Thymus (tissue), 11 donors: ENCODE data around the gene ZFAND3. TPM values are rescaled to one million over a fixed set of nuclear protein-coding genes. Genes with fewer than 3 reads are reported as not detected.

ENCODE experiments used
- DNase-seq, 9 donors: peaks; one replicate each; pipeline ENCODE4 v3.0.0-alpha.2; 2013; ENCODE audit warnings: low spot score in 9 of 9, low read depth in 6 of 9, missing footprints in 1 of 9
- H3K27ac ChIP-seq, 2 donors: one replicate each; pipeline ENCODE4 v1.5.1; 2013; ENCODE audit warnings: control low read depth in 1 of 2, low read depth in 1 of 2, low read length in 1 of 2, mild to moderate bottlenecking in 1 of 2, moderate library complexity in 1 of 2
- H3K27me3 ChIP-seq, 2 donors: one replicate each; pipeline ENCODE4 v1.5.1; 2013; ENCODE audit warnings: low read length in 1 of 2; ENCODE audit not compliant: control insufficient read depth in 2 of 2, insufficient read depth in 1 of 2
- H3K36me3 ChIP-seq, 2 donors: one replicate each; pipeline ENCODE4 v1.5.1; 2013; ENCODE audit warnings: low read length in 1 of 2, mild to moderate bottlenecking in 1 of 2, moderate library complexity in 1 of 2; ENCODE audit not compliant: control insufficient read depth in 2 of 2, insufficient read depth in 2 of 2
- H3K4me1 ChIP-seq, 2 donors: one replicate each; pipeline ENCODE4 v1.5.1; 2013; ENCODE audit warnings: low read length in 2 of 2; ENCODE audit not compliant: control insufficient read depth in 2 of 2, insufficient read depth in 2 of 2
- H3K4me3 ChIP-seq, 2 donors: one replicate each; pipeline ENCODE4 v1.5.1; 2013; ENCODE audit warnings: low read length in 2 of 2, control low read depth in 1 of 2, mild to moderate bottlenecking in 1 of 2
- H3K9me3 ChIP-seq, 2 donors: one replicate each; pipeline ENCODE4 v1.5.1; 2013; ENCODE audit warnings: low read length in 1 of 2, mild to moderate bottlenecking in 1 of 2; ENCODE audit not compliant: control insufficient read depth in 2 of 2, insufficient read depth in 1 of 2
- WGBS: extraction: QIAGEN DNeasy Blood & Tissue Kit; methylation state at CpG from one replicate; pipeline ENCODE4 v1.1.7; 2013; 5-methylcytosine and 5-hydroxymethylcytosine counted together
- polyA plus RNA-seq: library from polyadenylated mRNA; stranded (reverse); fragments of 200-250 nt; gene quantifications from one replicate; pipeline ENCODE4 v1.2.3, GENCODE V29; 2013
- total RNA-seq: library from RNA; stranded (reverse); fragments of 120-200 nt; gene quantifications from one replicate; pipeline ENCODE4 v1.2.4, GENCODE V29; 2013
- donor health status: healthy.

Gene ZFAND3
- total and polyA plus RNA-seq, 2 donors, result 8.5 to 25.7 TPM

DNA sequence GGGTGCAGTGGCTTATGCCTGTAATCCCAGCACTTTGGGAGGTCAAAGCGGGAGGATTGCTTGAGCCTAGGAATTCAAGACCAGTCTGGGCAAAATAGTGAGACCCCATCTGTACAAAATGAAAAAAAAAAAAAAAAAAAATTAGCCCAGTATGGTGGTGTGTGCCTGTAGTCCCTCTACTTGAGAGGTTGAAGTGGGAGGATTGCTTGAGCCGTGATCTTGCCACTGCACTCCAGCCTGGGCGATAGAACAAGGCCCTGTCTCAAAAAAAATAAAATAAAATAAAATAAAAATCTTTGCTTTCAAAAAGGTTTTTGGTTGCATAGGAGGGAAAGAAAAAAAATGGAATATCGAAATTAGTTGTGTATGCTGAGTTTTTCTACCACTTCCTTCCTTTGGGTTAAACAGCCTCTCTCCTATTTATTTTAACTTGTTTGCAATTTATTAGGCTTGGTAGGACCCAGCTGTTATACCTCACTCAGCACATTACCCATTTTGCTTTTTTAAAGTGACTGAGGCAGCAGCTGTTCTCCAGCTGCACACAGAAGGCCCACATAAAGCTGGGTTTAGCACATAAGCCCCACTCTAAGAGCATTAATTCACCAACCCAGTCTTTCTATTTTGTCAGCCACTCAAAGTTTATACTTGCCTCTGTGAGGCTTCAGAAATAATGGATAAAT is 152.3 kb downstream of the ZFAND3 start:
- DNase-seq, result peak in 1 of 9 donors; percentile 26
- Histone ChIP-seq H3K4me3 (no peak overlapping the region), H3K9me3 (peaks cover 0 to 9% of the 10 kb centered on the region in 2 donors), H3K27ac (peak overlapping the region in 1 of 2 donors; percentile 21), H3K4me1 (no peaks in the 10 kb centered on the region), H3K36me3 (no peaks in the 10 kb centered on the region), H3K27me3 (no peaks in the 10 kb centered on the region)
- WGBS, result 41% methylated on average over 4 of the region's 4 CpGs

DNA sequence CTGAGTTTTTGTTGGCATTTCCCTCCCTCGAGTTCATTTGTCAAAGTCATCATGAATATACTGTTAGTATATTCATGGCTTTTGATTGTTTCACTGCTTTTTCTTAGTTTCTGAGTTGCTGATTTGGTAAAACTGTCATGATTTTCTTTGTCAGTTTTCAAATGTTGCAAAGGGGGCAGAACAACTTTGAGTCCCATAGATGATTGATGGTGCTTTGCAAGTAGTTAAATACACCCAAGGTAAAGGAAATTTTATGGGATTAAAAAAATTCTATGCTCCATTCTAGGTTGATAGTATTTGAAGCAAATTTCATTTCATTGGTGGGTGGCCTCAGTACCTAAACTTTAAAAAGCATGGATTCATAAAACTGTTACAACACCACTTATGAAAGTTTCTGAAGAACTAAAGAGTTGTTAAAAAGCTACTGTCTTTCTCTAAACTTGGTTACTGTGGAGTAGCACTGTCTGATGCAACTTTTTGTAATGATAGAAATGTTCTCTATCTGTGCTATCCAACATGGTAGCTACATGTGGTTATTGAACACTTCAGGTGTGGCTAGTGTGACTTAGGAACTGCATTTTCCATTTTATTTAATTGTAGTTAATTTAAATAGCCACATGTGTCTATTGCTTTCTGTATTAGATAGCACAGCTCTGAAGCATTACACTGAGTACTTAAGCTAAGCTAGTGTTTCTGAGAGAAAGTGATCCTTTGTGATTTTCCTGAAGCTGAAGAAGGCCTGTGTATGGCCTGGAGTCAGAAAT is 153.6 kb downstream of the ZFAND3 start:
- 41% methylated on average over 1 of the region's 1 CpG for WGBS
- Histone ChIP-seq H3K4me1 (no peaks in the 10 kb centered on the region), H3K27ac (no peak overlapping the region), H3K27me3 (no peaks in the 10 kb centered on the region), H3K9me3 (peaks cover 0 to 9% of the 10 kb centered on the region in 2 donors), H3K4me3 (no peak overlapping the region), H3K36me3 (no peaks in the 10 kb centered on the region)
- DNase-seq, result no peak

DNA sequence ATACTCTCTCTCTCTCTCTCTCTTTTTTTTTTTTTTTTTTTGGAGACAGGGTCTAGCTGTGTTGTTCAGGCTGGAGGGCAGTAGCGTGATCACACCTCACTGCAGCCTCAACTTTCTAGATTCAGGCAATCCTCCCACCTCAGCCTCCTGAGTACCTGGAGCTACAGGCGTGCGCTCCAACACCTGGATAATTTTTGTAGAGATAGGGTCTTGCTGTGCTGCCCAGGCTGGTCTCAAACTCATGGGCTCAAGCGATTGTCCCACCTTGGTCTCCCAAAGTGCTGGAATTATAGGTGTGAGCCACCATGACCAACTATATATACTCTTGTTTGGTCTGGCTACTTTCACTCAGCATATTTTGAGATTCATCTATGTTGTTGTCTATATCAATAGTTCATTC is 154.9 kb downstream of the ZFAND3 start:
- H3K27me3 ChIP-seq, result no peaks in the 10 kb centered on the region
- DNase-seq, result no peak
- no peak overlapping the region for H3K27ac ChIP-seq
- H3K9me3 ChIP-seq, result peaks cover 0 to 9% of the 10 kb centered on the region in 2 donors
- no peaks in the 10 kb centered on the region for H3K4me1 ChIP-seq
- H3K4me3 ChIP-seq, result no peak overlapping the region
- H3K36me3 ChIP-seq, result no peaks in the 10 kb centered on the region
- WGBS, result 98% methylated on average over 4 of the region's 4 CpGs

DNA sequence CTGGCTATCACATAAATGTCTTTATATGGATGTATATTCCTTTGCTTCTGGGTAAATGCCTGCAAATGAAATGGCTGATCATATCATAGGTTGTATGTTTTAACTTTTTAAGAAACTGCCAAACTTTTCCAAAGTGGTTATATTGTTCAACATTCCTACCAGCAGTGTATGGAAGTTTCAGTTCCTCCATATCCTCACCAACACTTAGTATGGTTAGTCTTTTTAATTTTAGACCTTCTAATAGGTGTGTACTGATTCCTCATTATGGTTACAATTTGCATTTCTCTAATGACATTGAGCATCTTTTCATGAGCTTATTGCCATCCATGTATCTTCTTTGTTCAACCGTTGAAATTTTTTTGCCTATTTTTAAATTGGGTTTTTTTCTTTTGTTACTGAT is 155.4 kb downstream of the ZFAND3 start:
- DNase-seq, result no peak
- WGBS, result 95% methylated on average over 1 of the region's 1 CpG

DNA sequence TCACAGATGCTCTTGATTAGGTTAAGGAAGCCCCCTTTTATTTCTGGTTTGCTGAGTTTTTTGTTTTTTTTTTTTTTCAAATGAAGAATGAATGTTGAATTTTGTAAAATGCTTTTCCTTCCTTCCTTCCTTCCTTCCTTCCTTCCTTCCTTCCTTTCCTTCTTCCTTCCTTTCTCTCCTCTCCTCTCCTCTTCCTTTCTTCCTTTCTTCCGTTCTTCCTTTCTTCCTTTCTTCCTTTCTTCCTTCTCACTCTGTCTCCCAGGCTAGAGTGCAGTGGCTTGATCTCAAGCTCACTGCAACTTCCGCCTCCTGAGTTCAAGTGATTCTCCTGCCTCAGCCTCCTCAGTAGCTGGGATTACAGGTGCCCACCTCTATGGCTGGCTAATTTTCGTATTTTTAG is 158.2 kb downstream of the ZFAND3 start:
- Histone ChIP-seq H3K4me3 (no peak overlapping the region), H3K9me3 (peaks cover 0 to 9% of the 10 kb centered on the region in 2 donors), H3K36me3 (no peaks in the 10 kb centered on the region), H3K4me1 (no peaks in the 10 kb centered on the region), H3K27ac (no peak overlapping the region), H3K27me3 (no peaks in the 10 kb centered on the region)
- no peak for DNase-seq
- 95% methylated on average over 3 of the region's 3 CpGs for WGBS

More for the DNA sequence above, 155.4 kb downstream of the ZFAND3 start:
- Histone ChIP-seq H3K27me3 (no peaks in the 10 kb centered on the region), H3K9me3 (peaks cover 0 to 9% of the 10 kb centered on the region in 2 donors), H3K4me3 (no peak overlapping the region), H3K27ac (no peak overlapping the region), H3K4me1 (no peaks in the 10 kb centered on the region), H3K36me3 (no peaks in the 10 kb centered on the region)

DNA sequence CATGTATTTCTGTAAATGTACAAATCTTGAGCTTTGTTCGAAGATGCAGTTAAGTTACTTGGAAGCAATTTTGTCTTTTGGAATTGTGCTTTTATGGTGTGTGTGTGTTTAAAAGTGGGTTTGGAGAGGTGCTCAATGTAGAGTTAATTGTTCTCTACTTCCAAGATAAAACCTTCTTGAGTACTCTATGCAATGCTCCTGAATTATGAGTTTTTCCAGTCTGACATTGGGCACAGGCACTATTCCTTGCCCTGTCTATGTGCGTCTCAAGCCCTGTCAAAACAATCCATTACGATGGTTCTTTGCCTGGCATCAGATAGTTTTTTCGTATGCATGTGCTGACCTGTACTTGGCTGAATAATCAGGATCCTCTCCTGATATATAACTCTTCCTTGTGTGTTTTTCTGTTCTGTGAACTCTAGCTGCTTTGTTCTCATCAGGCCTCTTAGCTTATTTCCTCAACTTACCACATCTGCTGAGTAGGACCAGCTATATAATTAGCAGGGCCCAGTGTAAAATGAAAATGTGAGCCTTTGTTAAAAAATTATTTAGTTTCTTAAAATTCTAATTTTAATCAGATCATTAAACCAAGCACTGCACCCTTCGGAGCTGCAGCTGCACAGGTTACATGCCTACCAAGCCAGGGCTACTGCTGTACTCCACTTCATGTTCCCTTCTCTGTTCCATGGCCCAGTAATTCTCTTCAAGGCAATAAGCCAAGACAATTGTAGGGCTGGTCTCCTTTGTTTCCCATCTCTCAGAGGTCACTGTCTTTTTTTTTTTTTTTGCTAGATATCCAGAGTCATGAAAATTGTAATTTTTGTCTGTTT is 160.1 kb downstream of the ZFAND3 start:
- Histone ChIP-seq H3K4me3 (no peak overlapping the region), H3K27ac (no peak overlapping the region), H3K9me3 (peaks cover 0 to 4% of the 10 kb centered on the region in 2 donors), H3K27me3 (no peaks in the 10 kb centered on the region), H3K4me1 (no peaks in the 10 kb centered on the region), H3K36me3 (no peaks in the 10 kb centered on the region)
- no peak for DNase-seq
- WGBS, result 88% methylated on average over 5 of the region's 5 CpGs

DNA sequence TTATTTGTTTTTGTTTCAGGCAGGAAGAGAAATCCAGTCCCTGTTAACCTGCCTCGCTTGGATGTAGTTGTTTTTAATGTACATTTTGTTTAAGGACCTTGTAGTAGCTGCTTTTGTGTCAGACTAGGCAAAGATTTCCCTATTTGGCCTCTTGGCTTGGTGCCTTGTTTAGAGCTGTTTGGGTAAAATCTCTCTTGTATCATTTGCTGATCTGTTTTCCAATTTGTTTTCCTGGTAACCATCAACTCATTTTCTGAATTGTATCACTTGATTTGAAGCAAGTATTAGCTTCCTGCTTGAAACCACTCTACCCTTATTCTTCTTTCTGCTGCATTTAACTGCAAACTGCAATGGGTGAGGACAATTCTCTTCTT is 160.7 kb downstream of the ZFAND3 start:
- no peak for DNase-seq
- WGBS, result 84% methylated on average over 1 of the region's 1 CpG
- H3K4me1 ChIP-seq, result no peaks in the 10 kb centered on the region
- no peaks in the 10 kb centered on the region for H3K27me3 ChIP-seq
- H3K36me3 ChIP-seq, result no peaks in the 10 kb centered on the region
- no peak overlapping the region for H3K27ac ChIP-seq
- peaks cover 0 to 4% of the 10 kb centered on the region in 2 donors for H3K9me3 ChIP-seq
- H3K4me3 ChIP-seq, result no peak overlapping the region

DNA sequence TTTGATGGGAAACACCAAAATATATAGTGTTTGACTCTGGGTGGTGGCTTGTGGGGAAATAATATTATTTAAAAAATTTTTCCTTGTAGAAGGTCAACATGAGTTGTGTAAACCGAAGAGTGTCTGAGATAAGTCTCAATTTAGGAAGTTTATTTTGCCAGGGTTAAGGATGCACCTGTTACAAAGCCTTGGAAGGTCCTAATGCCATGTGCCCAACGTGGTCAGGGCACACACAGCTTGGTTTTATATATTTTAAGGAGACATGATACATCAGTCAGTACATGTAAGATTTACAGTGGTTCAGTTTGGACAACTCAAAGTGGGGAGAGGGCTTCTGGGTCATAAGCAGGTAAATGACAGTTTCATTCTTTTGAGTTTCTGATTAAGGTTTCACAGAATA is 162.1 kb downstream of the ZFAND3 start:
- no peaks in the 10 kb centered on the region for H3K4me1 ChIP-seq
- H3K27me3 ChIP-seq, result no peaks in the 10 kb centered on the region
- H3K9me3 ChIP-seq, result no peaks in the 10 kb centered on the region
- no peak overlapping the region for H3K4me3 ChIP-seq
- no peak for DNase-seq
- 32% methylated on average over 2 of the region's 2 CpGs for WGBS
- no peak overlapping the region for H3K27ac ChIP-seq
- H3K36me3 ChIP-seq, result no peaks in the 10 kb centered on the region

DNA sequence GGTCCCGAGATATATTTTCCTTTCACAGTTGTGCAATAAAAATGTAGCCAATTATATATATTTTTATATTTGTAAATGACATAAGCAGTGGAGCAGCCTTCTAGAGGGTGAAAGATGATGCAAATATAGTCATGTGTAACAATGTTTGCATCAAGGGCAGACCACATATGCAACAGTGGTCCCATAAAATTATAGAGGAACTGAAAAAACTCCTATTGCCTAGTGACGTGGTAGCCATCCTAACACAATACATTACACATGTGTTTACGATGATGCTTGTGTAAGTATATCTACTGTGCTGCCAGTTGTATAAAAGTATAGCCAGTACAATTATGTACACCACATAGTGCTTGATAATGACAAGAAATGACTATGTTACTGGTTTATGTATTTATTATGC is 162.8 kb downstream of the ZFAND3 start:
- WGBS, result 96% methylated on average over 3 of the region's 3 CpGs
- Histone ChIP-seq H3K4me1 (no peaks in the 10 kb centered on the region), H3K9me3 (no peaks in the 10 kb centered on the region), H3K36me3 (no peaks in the 10 kb centered on the region), H3K27me3 (no peaks in the 10 kb centered on the region), H3K27ac (no peak overlapping the region), H3K4me3 (no peak overlapping the region)
- DNase-seq, result no peak
